IPS-NIHi11 (cell line): Measurements from ENCODE around the gene ADAMTS18.
"Not testable (repeated sequence)": the region's sequence is repeated elsewhere in the genome, so short reads cannot be mapped to it uniquely, and the experiment has no call there.

Source experiments
- DNase-seq: peaks from one replicate; pipeline ENCODE4 v3.0.0; 2012; ENCODE audit warnings: mixed read lengths, low spot score

ADAMTS18 gene

GRCh38 chr16:77279316-77279715, 155.5 kb downstream of the ADAMTS18 start:
- DNase-seq = not testable (repeated sequence)

GRCh38 chr16:77277571-77277970, 157.3 kb downstream of the ADAMTS18 start:
- DNase-seq = no peak

GRCh38 chr16:77277141-77277540, 157.7 kb downstream of the ADAMTS18 start:
- DNase-seq = no peak

GRCh38 chr16:77276661-77277060, 158.2 kb downstream of the ADAMTS18 start:
- DNase-seq = no peak

GRCh38 chr16:77275303-77275702, 159.5 kb downstream of the ADAMTS18 start:
- DNase-seq = not testable (repeated sequence)

GRCh38 chr16:77273815-77274214, 161.0 kb downstream of the ADAMTS18 start:
- peak; percentile 28 for DNase-seq

GRCh38 chr16:77271532-77272426, 163.1 kb downstream of the ADAMTS18 start:
- DNase-seq = peak; percentile 9

GRCh38 chr16:77266185-77266584, 168.6 kb downstream of the ADAMTS18 start:
- DNase-seq = not testable (repeated sequence)

- DNase-seq = no peak
These were observed 171.9 kb downstream of the ADAMTS18 start for GRCh38 chr16:77262971-77263370.

GRCh38 chr16:77250400-77250799, 184.4 kb downstream of the ADAMTS18 start:
- no peak for DNase-seq

- no peak for DNase-seq
These were observed 188.7 kb downstream of the ADAMTS18 start for GRCh38 chr16:77246150-77246549.

GRCh38 chr16:77242471-77242870, 192.4 kb downstream of the ADAMTS18 start:
- not testable (repeated sequence) for DNase-seq

- DNase-seq = no peak
These were observed 196.2 kb downstream of the ADAMTS18 start for GRCh38 chr16:77238593-77238992.

GRCh38 chr16:77236063-77236511, 198.7 kb downstream of the ADAMTS18 start:
- DNase-seq = peak; percentile 88

GRCh38 chr16:77234611-77235010, 200.2 kb downstream of the ADAMTS18 start:
- no peak for DNase-seq

GRCh38 chr16:77233799-77234519, 200.9 kb downstream of the ADAMTS18 start:
- DNase-seq = no peak
